ENCODE data around the gene PDE3B. TPM values are rescaled to one million over a fixed set of nuclear protein-coding genes. Genes with fewer than 3 reads are reported as not detected.

The PDE3B gene
- total RNA-seq, 1 donor from 2014 or later, result 14.1 TPM

DNA sequence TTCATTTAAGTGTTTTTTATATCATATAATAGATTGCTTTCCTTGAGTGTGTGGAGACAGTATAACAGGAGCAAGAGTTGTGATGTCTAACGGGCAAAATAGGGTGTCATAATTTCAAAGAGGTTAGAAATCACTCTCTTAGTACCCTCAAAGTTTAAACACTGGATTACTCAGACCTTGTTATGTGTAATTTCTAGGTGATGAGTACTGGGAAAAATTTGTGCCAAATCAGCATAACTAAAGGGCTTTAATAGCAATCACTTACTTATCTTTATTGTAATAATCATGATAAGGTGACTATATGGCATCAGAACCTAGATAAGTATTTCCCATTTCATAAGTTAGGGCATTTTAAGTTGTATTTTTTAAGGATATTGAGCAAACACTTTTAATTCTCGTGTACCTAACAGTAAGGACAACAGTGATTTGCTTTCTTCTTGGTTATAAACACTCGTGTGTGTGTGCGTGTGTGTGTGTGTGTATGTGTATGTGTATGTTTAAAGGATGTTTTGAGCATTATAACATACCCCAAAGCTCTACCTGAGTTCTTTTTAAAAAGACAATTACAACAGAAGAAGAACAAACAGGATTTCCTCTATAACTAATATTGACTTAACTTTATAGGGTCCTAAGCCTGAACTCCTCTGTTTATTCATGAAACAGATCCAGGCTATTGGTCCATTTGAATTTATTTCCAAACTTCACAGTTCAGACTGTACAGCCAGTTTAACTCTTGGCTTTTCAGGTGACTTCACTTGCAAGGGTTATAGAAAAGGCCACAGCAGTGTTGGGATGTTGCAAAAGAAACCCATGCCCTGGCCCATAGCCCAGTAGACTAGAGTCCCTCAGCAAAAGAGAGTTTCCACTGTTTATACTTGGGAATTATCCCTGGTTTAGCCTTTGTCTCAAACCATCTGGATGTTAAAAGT lies 23.7 kb upstream of the PDE3B start:
- Mint-ChIP-seq H3K4me1 (ENCODE audit: low read depth, unreplicated experiment) (no peaks in the 10 kb centered on the region), H3K9me3 (ENCODE audit: unreplicated experiment) (no peaks in the 10 kb centered on the region), H3K27me3 (ENCODE audit: unreplicated experiment) (no peaks in the 10 kb centered on the region), H3K36me3 (ENCODE audit: unreplicated experiment) (no peaks in the 10 kb centered on the region), H3K27ac (ENCODE audit: unreplicated experiment) (no peak overlapping the region), H3K4me3 (ENCODE audit: unreplicated experiment) (no peak overlapping the region)
- no peak for DNase-seq
- TF ChIP-seq, protein P1, sequence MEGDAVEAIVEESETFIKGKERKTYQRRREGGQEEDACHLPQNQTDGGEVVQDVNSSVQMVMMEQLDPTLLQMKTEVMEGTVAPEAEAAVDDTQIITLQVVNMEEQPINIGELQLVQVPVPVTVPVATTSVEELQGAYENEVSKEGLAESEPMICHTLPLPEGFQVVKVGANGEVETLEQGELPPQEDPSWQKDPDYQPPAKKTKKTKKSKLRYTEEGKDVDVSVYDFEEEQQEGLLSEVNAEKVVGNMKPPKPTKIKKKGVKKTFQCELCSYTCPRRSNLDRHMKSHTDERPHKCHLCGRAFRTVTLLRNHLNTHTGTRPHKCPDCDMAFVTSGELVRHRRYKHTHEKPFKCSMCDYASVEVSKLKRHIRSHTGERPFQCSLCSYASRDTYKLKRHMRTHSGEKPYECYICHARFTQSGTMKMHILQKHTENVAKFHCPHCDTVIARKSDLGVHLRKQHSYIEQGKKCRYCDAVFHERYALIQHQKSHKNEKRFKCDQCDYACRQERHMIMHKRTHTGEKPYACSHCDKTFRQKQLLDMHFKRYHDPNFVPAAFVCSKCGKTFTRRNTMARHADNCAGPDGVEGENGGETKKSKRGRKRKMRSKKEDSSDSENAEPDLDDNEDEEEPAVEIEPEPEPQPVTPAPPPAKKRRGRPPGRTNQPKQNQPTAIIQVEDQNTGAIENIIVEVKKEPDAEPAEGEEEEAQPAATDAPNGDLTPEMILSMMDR (IDR thresholded peaks at IDR 0.05; ENCODE audit: partially characterized antibody, unreplicated experiment), result no peak

GRCh38 chr11:14622223-14622954 lies 21.2 kb upstream of the PDE3B start:
- TF ChIP-seq, protein P1 (IDR thresholded peaks at IDR 0.05; ENCODE audit: partially characterized antibody, unreplicated experiment), result no peak
- H3K4me3 Mint-ChIP-seq (ENCODE audit: unreplicated experiment), result no peak overlapping the region
- no peaks in the 10 kb centered on the region for H3K36me3 Mint-ChIP-seq (ENCODE audit: unreplicated experiment)
- no peak for DNase-seq
- H3K27ac Mint-ChIP-seq (ENCODE audit: unreplicated experiment), result no peak overlapping the region
- H3K27me3 Mint-ChIP-seq (ENCODE audit: unreplicated experiment), result no peaks in the 10 kb centered on the region
- no peaks in the 10 kb centered on the region for H3K9me3 Mint-ChIP-seq (ENCODE audit: unreplicated experiment)
- no peaks in the 10 kb centered on the region for H3K4me1 Mint-ChIP-seq (ENCODE audit: low read depth, unreplicated experiment)

DNA sequence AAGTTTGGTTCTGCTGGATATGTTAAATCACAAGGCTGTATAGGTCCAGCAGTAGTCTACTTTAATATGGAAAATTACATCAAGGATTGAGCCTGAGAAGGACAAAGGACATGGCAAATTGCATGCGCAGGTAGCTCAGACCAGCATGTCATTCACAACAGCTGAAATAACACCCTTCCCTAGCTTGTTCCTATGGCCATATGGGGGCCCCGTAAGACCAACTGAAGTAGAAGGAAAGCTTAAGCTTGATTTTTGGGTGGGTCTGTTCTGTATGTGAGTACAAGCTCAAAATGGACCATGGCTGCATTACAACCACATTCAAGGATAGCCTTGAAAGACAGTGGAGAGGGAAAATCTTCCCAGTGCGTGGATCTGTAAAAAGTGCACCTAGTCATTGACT lies 20.6 kb upstream of the PDE3B start:
- Mint-ChIP-seq H3K36me3 (ENCODE audit: unreplicated experiment) (no peaks in the 10 kb centered on the region), H3K9me3 (ENCODE audit: unreplicated experiment) (no peaks in the 10 kb centered on the region), H3K4me3 (ENCODE audit: unreplicated experiment) (no peak overlapping the region), H3K27ac (ENCODE audit: unreplicated experiment) (no peak overlapping the region), H3K4me1 (ENCODE audit: low read depth, unreplicated experiment) (no peaks in the 10 kb centered on the region), H3K27me3 (ENCODE audit: unreplicated experiment) (no peaks in the 10 kb centered on the region)
- no peak for DNase-seq
- TF ChIP-seq, protein P1 (IDR thresholded peaks at IDR 0.05; ENCODE audit: partially characterized antibody, unreplicated experiment), result no peak

DNA sequence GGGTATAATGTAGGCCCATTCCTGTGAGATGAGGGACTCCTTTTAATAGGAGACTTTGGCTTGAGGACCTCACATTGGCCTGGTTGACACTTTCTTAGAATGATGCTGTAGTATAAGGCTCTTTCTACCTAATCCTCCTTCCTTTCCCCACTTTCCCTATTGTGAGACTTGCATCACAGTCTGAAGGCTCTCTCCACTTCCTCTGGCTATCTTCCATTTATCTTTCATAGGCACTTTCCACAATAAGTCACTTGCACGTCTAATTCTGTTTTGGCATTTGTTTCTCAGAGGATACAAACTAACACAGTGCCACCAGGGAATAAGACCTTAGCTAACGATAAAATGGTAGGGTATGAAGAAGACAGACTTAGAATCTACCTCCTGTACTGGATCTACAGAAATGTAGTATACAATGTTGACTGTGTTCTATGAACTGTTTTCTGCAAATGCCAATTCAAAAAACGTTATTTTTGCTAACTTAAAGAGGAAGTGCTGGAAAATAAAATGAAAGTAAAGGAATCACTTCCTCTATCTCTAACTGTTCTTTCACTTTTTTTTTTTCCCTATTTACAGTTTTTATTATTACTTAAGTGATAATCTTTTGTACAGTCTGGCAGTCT lies 17.9 kb upstream of the PDE3B start:
- Mint-ChIP-seq H3K4me1 (ENCODE audit: low read depth, unreplicated experiment) (no peaks in the 10 kb centered on the region), H3K9me3 (ENCODE audit: unreplicated experiment) (no peaks in the 10 kb centered on the region), H3K27me3 (ENCODE audit: unreplicated experiment) (no peaks in the 10 kb centered on the region), H3K4me3 (ENCODE audit: unreplicated experiment) (no peak overlapping the region), H3K36me3 (ENCODE audit: unreplicated experiment) (no peaks in the 10 kb centered on the region), H3K27ac (ENCODE audit: unreplicated experiment) (no peak overlapping the region)
- DNase-seq, result no peak
- TF ChIP-seq, protein P1 (IDR thresholded peaks at IDR 0.05; ENCODE audit: partially characterized antibody, unreplicated experiment), result no peak
